ENCODE measurements around the gene CNOT4.

Gene CNOT4

DNA sequence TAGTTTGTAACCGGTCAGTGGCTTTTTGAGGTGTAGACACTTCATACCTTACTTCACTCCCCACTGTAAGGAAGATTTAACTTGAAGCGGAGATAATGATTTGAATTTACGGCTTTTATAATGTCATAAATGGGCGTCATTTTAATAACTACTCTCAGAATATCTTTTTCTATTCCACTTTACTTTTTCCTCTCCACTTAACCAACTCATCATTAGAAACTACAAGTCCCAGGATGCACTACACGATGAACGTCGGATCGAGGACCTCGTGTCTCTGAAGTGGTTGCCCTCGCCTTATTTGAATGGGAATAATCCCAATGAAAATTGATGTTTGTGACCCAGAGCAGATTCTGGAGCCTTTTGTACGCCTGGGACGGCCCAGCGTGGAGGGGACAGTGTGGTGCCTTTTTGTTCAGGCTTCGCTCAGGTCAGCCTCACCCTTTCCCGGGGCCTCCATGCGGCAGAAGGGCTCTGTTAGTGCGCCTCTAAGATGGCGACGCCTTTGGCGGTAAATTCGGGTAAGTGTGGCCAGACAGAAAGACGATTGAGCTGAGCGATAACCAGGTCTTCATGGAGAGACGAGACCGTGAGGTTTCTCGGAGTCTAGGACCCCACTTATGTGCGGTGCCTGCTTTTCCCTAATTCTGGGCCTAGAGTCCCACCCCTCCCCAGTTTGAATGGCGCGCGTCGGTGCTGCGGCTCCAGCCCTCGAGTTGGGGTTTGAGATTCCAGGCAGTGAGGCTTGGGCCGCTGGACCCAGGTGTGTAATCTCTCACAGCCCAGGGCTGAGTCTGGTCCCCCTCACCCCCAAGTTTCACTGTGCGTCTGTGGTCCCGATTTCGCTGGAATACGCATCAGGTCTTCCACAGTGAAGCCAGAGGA lies 47.8 kb upstream of the CNOT4 start, which contains the start of gene NUP205:
TSS of gene NUP205 (plus strand) at position 463 of the 882 bp plus-strand sequence. CDS start at position 491, 28 bp downstream.
- H4K91ac ChIP-seq (ENCODE audit: low read depth, low read length, poor library complexity), result no peak within 1 kb of the TSS
- peak within 1 kb of the TSS; percentile 95 for H3K18ac ChIP-seq (ENCODE audit: low read length)
- H2AFZ ChIP-seq (ENCODE audit: low read length), result peak within 1 kb of the TSS; percentile 89
- DNase-seq (ENCODE audit: low spot score), result peak; percentile 75
- peaks cover 0 to under 1% of the 10 kb centered on the region in 2 donors for H3K4me1 ChIP-seq (ENCODE audit: control insufficient read depth in 2 of 2, insufficient read depth in 1 of 2, low read depth in 1 of 2, low read length in 2 of 2)
- H2BK12ac ChIP-seq (ENCODE audit: low read length), result no peak within 1 kb of the TSS
- H2BK15ac ChIP-seq (ENCODE audit: low read length), result no peak within 1 kb of the TSS
- peak within 1 kb of the TSS; percentile 83 for H4K8ac ChIP-seq (ENCODE audit: low read depth, low read length)
- H3K9me3 ChIP-seq (replicated peaks in 1 of 2; ENCODE audit: control insufficient read depth in 2 of 2, insufficient read depth in 1 of 2, low read depth in 1 of 2, low read length in 2 of 2), result peaks cover 0 to 1% of the 10 kb centered on the region in 2 donors
- no peak within 1 kb of the TSS for H3K4ac ChIP-seq (ENCODE audit: low read length)
- H2BK120ac ChIP-seq (ENCODE audit: low read depth, low read length), result no peak within 1 kb of the TSS
- no peak within 1 kb of the TSS for H3K14ac ChIP-seq (ENCODE audit: low read length)
- no peaks in the 10 kb centered on the region for H3K27me3 ChIP-seq (ENCODE audit: control insufficient read depth in 3 of 3, insufficient read depth in 3 of 3, low read depth in 1 of 3, low read length in 3 of 3)
- peaks cover 2% of the 10 kb centered on the region for H3K79me1 ChIP-seq (ENCODE audit: low read depth, low read length)
- peak within 1 kb of the TSS; percentile 68 to 88 for H3K4me3 ChIP-seq (ENCODE audit: low read length in 2 of 2)
- H3K36me3 ChIP-seq (replicated peaks in 1 of 2; ENCODE audit: control insufficient read depth in 2 of 2, insufficient read depth in 2 of 2, low read length in 2 of 2), result peaks cover 0 to 18% of the 10 kb centered on the region in 2 donors
- H3K27ac ChIP-seq (replicated peaks; ENCODE audit: low read length), result peak within 1 kb of the TSS; percentile 89
- peak within 1 kb of the TSS; percentile 69 for H3K4me2 ChIP-seq (ENCODE audit: insufficient read depth, low read length, poor library complexity, severe bottlenecking)
- peak within 1 kb of the TSS; percentile 51 for H2AK5ac ChIP-seq (ENCODE audit: low read depth, low read length)
- no CpG with 5 or more reads among the region's 38 CpGs for WGBS, 2 donors (ENCODE audit: extremely low coverage in 2 of 2, insufficient read length in 2 of 2, insufficient replicate concordance in 1 of 2)
- H3K9ac ChIP-seq (ENCODE audit: low read depth, low read length, poor library complexity), result peak within 1 kb of the TSS; percentile 97
- peak within 1 kb of the TSS; percentile 57 for H2BK5ac ChIP-seq (ENCODE audit: low read length)
- peak within 1 kb of the TSS; percentile 45 for H3K23ac ChIP-seq (ENCODE audit: low read depth, low read length, poor library complexity)

DNA sequence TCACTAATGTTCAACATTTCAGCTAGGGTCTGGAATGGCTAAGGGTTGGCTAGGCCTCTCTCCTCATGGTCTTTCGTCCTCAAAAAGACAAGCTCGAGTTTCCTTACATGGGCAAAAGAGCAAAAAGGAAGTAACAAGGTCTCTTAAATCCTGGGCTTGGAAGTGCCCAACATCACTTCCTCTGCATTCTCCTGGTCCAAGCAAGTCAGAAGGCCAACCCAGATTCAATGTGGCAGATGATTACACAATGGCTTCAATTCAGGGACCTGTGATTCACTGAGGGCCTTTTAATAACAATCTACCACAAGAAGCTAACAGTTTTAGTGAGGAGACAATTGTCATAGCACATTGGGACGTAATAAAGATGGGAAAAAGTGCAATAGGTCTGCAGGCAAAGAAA lies 43.4 kb upstream of the CNOT4 start:
- Histone ChIP-seq H2BK120ac (ENCODE audit: low read depth, low read length) (no peak overlapping the region), H3K27ac (replicated peaks; ENCODE audit: low read length) (no peak overlapping the region), H2BK5ac (ENCODE audit: low read length) (no peak overlapping the region), H3K27me3 (ENCODE audit: control insufficient read depth in 3 of 3, insufficient read depth in 3 of 3, low read depth in 1 of 3, low read length in 3 of 3) (no peaks in the 10 kb centered on the region), H4K91ac (ENCODE audit: low read depth, low read length, poor library complexity) (no peak overlapping the region), H3K36me3 (replicated peaks in 1 of 2; ENCODE audit: control insufficient read depth in 2 of 2, insufficient read depth in 2 of 2, low read length in 2 of 2) (no peaks in the 10 kb centered on the region), H3K9ac (ENCODE audit: low read depth, low read length, poor library complexity) (no peak overlapping the region), H2BK15ac (ENCODE audit: low read length) (no peak overlapping the region), H4K8ac (ENCODE audit: low read depth, low read length) (no peak overlapping the region), H2AFZ (ENCODE audit: low read length) (peak overlapping the region; percentile 9), H3K4me2 (ENCODE audit: insufficient read depth, low read length, poor library complexity, severe bottlenecking) (no peak overlapping the region), H3K4ac (ENCODE audit: low read length) (no peak overlapping the region), H2AK5ac (ENCODE audit: low read depth, low read length) (no peak overlapping the region), H3K9me3 (replicated peaks in 1 of 2; ENCODE audit: control insufficient read depth in 2 of 2, insufficient read depth in 1 of 2, low read depth in 1 of 2, low read length in 2 of 2) (no peaks in the 10 kb centered on the region), H3K18ac (ENCODE audit: low read length) (no peak overlapping the region), H3K4me3 (ENCODE audit: low read length in 2 of 2) (no peak overlapping the region), H3K79me1 (ENCODE audit: low read depth, low read length) (no peaks in the 10 kb centered on the region), H3K23ac (ENCODE audit: low read depth, low read length, poor library complexity) (no peak overlapping the region), H3K4me1 (ENCODE audit: control insufficient read depth in 2 of 2, insufficient read depth in 1 of 2, low read depth in 1 of 2, low read length in 2 of 2) (no peaks in the 10 kb centered on the region), H2BK12ac (ENCODE audit: low read length) (no peak overlapping the region), H3K14ac (ENCODE audit: low read length) (no peak overlapping the region)
- WGBS, 2 donors (ENCODE audit: extremely low coverage in 2 of 2, insufficient read length in 2 of 2, insufficient replicate concordance in 1 of 2), result no CpG with 5 or more reads among the region's 3 CpGs
- no peak for DNase-seq (ENCODE audit: low spot score)

DNA sequence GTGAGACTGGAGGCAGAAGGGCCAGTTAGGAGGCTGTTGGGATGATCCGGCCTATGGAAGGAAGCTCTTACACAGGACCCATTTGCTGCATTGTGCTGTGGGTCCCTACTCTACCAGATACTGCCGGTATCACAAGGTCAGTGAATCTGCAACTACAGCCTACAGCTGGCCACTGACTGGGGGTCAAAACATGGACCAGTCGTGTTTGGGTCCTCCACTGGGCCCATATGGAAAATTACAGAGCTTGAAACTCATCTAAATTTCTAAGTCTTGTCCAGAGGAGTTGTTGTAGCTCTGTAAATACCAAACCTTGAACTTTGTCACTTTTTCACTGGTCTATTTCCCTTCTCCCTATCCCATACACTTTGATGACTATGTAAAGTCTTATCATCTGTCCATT lies 42.2 kb upstream of the CNOT4 start:
- no peaks in the 10 kb centered on the region for H3K36me3 ChIP-seq (replicated peaks in 1 of 2; ENCODE audit: control insufficient read depth in 2 of 2, insufficient read depth in 2 of 2, low read length in 2 of 2)
- H2BK5ac ChIP-seq (ENCODE audit: low read length), result no peak overlapping the region
- H3K14ac ChIP-seq (ENCODE audit: low read length), result no peak overlapping the region
- no peak overlapping the region for H4K8ac ChIP-seq (ENCODE audit: low read depth, low read length)
- H3K4me1 ChIP-seq (ENCODE audit: control insufficient read depth in 2 of 2, insufficient read depth in 1 of 2, low read depth in 1 of 2, low read length in 2 of 2), result no peaks in the 10 kb centered on the region
- H3K27ac ChIP-seq (replicated peaks; ENCODE audit: low read length), result no peak overlapping the region
- H3K9me3 ChIP-seq (replicated peaks in 1 of 2; ENCODE audit: control insufficient read depth in 2 of 2, insufficient read depth in 1 of 2, low read depth in 1 of 2, low read length in 2 of 2), result no peaks in the 10 kb centered on the region
- no peak overlapping the region for H3K9ac ChIP-seq (ENCODE audit: low read depth, low read length, poor library complexity)
- no peak overlapping the region for H3K18ac ChIP-seq (ENCODE audit: low read length)
- no peak for DNase-seq (ENCODE audit: low spot score)
- H2AK5ac ChIP-seq (ENCODE audit: low read depth, low read length), result no peak overlapping the region
- no peak overlapping the region for H2BK120ac ChIP-seq (ENCODE audit: low read depth, low read length)
- H2AFZ ChIP-seq (ENCODE audit: low read length), result no peak overlapping the region
- no peak overlapping the region for H2BK12ac ChIP-seq (ENCODE audit: low read length)
- no peak overlapping the region for H3K4ac ChIP-seq (ENCODE audit: low read length)
- no peaks in the 10 kb centered on the region for H3K27me3 ChIP-seq (ENCODE audit: control insufficient read depth in 3 of 3, insufficient read depth in 3 of 3, low read depth in 1 of 3, low read length in 3 of 3)
- no CpG with 5 or more reads among the region's 3 CpGs for WGBS, 2 donors (ENCODE audit: extremely low coverage in 2 of 2, insufficient read length in 2 of 2, insufficient replicate concordance in 1 of 2)
- H2BK15ac ChIP-seq (ENCODE audit: low read length), result no peak overlapping the region
- H3K79me1 ChIP-seq (ENCODE audit: low read depth, low read length), result no peaks in the 10 kb centered on the region
- H3K23ac ChIP-seq (ENCODE audit: low read depth, low read length, poor library complexity), result no peak overlapping the region
- H4K91ac ChIP-seq (ENCODE audit: low read depth, low read length, poor library complexity), result no peak overlapping the region
- H3K4me3 ChIP-seq (ENCODE audit: low read length in 2 of 2), result no peak overlapping the region
- H3K4me2 ChIP-seq (ENCODE audit: insufficient read depth, low read length, poor library complexity, severe bottlenecking), result no peak overlapping the region

DNA sequence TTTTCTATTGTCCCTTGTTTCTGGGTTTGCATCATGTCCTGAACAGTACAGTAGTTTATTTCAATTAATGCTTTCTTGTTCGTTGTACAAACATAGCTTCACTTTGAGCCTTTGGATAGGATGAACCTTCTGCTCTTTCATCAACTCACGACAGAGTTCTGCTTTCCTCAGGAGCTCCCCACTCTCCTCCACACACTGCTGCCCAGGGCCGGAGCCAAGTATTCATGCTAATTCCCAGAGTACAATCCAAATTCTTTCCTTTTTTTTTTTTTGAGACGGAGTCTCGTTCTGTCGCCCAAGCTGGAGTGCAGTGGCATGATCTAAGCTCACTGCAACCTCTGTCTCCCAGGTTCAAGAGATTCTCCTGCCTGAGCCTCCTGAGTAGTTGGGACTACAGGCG lies 40.3 kb upstream of the CNOT4 start:
- no peak overlapping the region for H2AFZ ChIP-seq (ENCODE audit: low read length)
- no peaks in the 10 kb centered on the region for H3K9me3 ChIP-seq (replicated peaks in 1 of 2; ENCODE audit: control insufficient read depth in 2 of 2, insufficient read depth in 1 of 2, low read depth in 1 of 2, low read length in 2 of 2)
- H2BK5ac ChIP-seq (ENCODE audit: low read length), result no peak overlapping the region
- no peak overlapping the region for H3K4ac ChIP-seq (ENCODE audit: low read length)
- WGBS, 2 donors (ENCODE audit: extremely low coverage in 2 of 2, insufficient read length in 2 of 2, insufficient replicate concordance in 1 of 2), result no CpG with 5 or more reads among the region's 7 CpGs
- no peak overlapping the region for H2AK5ac ChIP-seq (ENCODE audit: low read depth, low read length)
- H3K36me3 ChIP-seq (replicated peaks in 1 of 2; ENCODE audit: control insufficient read depth in 2 of 2, insufficient read depth in 2 of 2, low read length in 2 of 2), result no peaks in the 10 kb centered on the region
- H4K91ac ChIP-seq (ENCODE audit: low read depth, low read length, poor library complexity), result no peak overlapping the region
- H3K27me3 ChIP-seq (ENCODE audit: control insufficient read depth in 3 of 3, insufficient read depth in 3 of 3, low read depth in 1 of 3, low read length in 3 of 3), result no peaks in the 10 kb centered on the region
- no peak overlapping the region for H2BK120ac ChIP-seq (ENCODE audit: low read depth, low read length)
- no peak overlapping the region for H3K14ac ChIP-seq (ENCODE audit: low read length)
- no peaks in the 10 kb centered on the region for H3K79me1 ChIP-seq (ENCODE audit: low read depth, low read length)
- H3K27ac ChIP-seq (replicated peaks; ENCODE audit: low read length), result no peak overlapping the region
- no peak overlapping the region for H4K8ac ChIP-seq (ENCODE audit: low read depth, low read length)
- no peak overlapping the region for H3K23ac ChIP-seq (ENCODE audit: low read depth, low read length, poor library complexity)
- no peak overlapping the region for H2BK15ac ChIP-seq (ENCODE audit: low read length)
- H2BK12ac ChIP-seq (ENCODE audit: low read length), result no peak overlapping the region
- H3K4me2 ChIP-seq (ENCODE audit: insufficient read depth, low read length, poor library complexity, severe bottlenecking), result no peak overlapping the region
- no peak overlapping the region for H3K18ac ChIP-seq (ENCODE audit: low read length)
- H3K4me3 ChIP-seq (ENCODE audit: low read length in 2 of 2), result no peak overlapping the region
- DNase-seq (ENCODE audit: low spot score), result no peak
- H3K9ac ChIP-seq (ENCODE audit: low read depth, low read length, poor library complexity), result no peak overlapping the region
- H3K4me1 ChIP-seq (ENCODE audit: control insufficient read depth in 2 of 2, insufficient read depth in 1 of 2, low read depth in 1 of 2, low read length in 2 of 2), result no peaks in the 10 kb centered on the region

Data from neuronal stem cell (in vitro differentiated cells).